Astrocyte (in vitro differentiated cells and primary cell): ENCODE measurements around the gene UNC5A.

ENCODE experiments used
- EZH2 ChIP-seq: IDR thresholded peaks from 2 replicates; pipeline ENCODE4 v1.6.1; 2012; ENCODE audit warnings: mild to moderate bottlenecking, low read length, inconsistent platforms; ENCODE audit not compliant: insufficient read depth
- TF ChIP-seq, protein P1 (sequence below): IDR thresholded peaks from 2 replicates; pipeline ENCODE4 v1.5.1; 2011; ENCODE audit warnings: low read depth, mild to moderate bottlenecking, inconsistent platforms, low read length, moderate library complexity; ENCODE audit not compliant: insufficient read depth

GRCh38 chr5:176859916-176860315 lies 49.6 kb downstream of the UNC5A start:
- TF ChIP-seq EZH2: no peak
- TF ChIP-seq, protein P1, sequence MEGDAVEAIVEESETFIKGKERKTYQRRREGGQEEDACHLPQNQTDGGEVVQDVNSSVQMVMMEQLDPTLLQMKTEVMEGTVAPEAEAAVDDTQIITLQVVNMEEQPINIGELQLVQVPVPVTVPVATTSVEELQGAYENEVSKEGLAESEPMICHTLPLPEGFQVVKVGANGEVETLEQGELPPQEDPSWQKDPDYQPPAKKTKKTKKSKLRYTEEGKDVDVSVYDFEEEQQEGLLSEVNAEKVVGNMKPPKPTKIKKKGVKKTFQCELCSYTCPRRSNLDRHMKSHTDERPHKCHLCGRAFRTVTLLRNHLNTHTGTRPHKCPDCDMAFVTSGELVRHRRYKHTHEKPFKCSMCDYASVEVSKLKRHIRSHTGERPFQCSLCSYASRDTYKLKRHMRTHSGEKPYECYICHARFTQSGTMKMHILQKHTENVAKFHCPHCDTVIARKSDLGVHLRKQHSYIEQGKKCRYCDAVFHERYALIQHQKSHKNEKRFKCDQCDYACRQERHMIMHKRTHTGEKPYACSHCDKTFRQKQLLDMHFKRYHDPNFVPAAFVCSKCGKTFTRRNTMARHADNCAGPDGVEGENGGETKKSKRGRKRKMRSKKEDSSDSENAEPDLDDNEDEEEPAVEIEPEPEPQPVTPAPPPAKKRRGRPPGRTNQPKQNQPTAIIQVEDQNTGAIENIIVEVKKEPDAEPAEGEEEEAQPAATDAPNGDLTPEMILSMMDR: no peak
